T-helper 1 cell treated with Interleukin-12 subunit alpha and Interleukin-12 subunit beta and Interleukin-4 antibody, amounts not matched to agents 30 ng/mL and 1 ng/mL, for 36 hours (primary cell): ENCODE results near the gene PDLIM7. TPM values are rescaled to one million over a fixed set of nuclear protein-coding genes. Genes with fewer than 3 reads are reported as not detected.

Experiments
- intact Hi-C: fragments of 100-400 bp; cut with micrococcal nuclease; formaldehyde crosslinking; loops from one replicate; pipeline ENCODE4 v1.15.1; 2024
- total RNA-seq: library from RNA; stranded (reverse); gene quantifications from 2 replicates; pipeline ENCODE4 v1.2.3, GENCODE V29; 2022

The PDLIM7 gene
- total RNA-seq, 1 donor from 2014 or later, result 34.8 TPM

DNA sequence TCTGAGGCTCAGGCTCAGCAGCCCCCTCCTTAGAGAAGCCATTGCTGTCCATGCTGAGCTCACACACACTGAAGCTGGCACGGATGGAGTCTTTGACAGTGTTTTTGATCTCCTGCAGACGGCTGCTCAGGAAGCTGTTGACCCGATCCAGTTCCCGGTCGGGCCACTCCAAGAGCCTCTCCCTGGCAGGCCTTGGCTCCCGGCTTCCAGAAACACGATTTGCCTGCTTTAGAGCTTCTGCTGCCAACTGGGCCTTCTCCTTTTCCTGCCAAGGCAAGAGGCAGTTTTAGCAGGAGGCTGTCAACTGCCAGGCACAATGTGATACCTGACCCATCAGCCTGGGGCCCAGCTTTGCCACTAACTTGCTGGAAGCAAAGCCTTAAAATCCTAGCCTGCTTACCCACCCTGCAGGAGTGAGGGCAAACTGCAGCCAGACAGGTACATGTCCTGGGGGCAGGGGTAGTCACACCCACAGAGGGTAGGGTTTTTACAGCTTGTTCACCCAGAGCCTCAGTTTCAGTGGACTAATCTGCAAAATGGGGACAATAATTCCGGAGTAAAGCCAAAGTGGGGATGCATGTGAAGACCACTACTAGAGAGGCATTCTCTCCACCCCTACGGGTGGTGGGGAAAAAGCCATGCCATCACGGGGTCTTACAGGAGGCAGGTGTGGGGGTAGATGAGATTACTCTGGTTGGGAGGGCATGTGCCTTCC lies 27.7 kb upstream of the PDLIM7 start:
- intact Hi-C loops, result no loop called here

DNA sequence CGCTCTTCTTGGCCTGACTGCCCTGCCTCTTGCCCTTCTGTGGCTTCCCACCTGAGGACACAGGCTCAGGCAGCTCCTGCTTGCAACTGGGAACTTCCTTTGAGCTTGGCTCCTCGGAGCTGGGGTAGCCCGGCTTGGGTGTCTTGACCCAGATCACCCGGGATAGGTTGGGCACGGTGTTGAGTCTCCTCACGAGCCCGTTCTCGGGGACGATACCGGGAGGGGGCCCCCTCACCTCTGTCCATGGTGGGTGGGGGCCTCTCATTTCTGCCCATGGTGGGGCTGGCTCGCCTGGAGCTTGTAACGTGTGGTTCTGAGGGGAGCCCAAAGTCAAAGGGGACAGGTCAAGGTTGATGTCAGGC lies 27.1 kb upstream of the PDLIM7 start:
- intact Hi-C loops, result no loop called here

DNA sequence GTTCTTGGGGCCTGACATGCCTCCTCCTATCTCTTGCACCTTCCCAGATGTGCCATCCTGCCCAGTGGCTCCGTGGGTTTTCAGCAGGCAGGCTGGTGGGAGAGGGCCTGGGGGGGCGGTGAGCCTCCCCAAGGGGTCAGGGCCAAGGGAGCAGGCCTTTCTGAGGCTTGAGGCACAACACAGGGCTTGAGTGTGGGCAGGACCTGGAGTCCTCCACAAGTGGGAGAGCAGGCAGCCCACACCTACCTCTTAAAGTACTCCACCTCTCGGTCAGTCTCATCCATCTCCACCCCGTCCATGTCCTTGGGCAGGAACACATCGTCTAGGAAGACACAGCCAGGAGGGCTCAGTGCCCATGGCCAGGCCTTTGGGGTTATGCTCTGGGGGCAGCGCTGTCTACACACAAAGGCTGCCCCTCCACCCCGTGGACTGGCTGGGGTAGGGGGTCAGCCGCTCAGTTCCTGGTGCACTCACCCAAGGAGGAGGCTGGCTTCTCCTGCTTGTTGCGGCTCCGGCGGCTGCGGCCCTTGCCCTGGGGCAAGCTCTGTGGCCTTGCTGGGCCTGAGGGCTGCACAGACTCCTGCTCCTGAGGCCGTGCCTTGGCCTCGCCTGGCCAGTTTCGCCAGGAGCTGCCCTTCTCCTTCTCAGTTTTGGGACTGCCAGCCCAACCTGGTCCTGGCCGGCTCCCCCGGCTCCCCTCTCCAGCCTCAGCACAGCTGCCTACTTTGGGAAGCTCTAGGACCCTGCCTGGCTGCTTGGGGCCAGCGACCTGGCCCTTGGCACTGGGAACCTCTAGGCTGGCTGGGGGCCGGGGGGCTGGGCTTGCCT lies 26.5 kb upstream of the PDLIM7 start:
- intact Hi-C loops, result no loop called here

DNA sequence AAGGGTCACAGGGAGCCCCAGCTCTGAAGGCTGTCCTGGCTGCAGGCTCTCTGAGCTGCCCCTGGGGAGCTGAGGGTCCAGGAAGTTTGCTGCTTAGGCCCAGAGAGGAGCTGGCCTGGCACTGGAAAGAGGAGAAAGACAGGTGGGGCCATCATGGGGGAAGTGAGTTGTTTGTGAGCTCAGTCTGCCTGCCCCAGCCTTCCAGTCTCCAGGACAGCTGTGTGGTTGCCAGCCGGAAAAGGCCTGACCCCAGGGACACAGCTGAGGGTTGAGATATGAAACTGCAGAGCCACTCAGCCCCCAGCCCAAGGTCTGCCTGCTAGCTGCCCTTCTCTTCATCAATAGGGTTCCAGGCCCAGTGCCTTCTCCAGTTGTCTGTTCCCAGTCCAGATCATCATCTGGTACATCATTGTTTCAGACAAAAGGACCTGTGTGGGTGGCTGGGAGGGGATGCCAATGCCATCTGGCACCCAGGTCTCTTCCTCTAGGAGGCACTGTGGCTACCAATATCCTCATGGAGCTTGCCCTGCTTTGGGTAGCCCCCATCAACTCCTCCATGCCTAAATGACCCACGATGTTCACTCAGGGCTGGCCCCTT lies 23.6 kb upstream of the PDLIM7 start:
- intact Hi-C loops, result no loop called here

DNA sequence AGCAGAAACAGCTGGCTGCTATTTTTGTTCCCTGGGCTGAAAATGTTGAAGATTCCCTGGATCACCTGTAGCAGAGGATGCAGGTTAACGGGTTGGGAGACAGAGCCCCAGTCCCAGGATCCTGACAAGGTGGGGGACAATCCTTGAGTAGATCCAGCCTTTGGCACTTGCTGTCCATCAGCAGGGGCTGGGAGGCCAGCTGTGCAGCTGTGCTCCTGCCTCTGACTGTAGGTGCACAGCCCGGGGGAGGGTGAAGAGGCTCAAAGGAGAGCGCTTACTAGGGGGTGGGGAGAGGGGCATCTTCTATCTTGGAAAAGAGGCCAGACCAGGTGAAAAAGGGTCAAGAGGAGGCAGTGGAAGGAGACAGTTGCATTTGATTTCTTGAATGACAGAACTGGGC lies 22.9 kb upstream of the PDLIM7 start:
- intact Hi-C loops, result no loop called here

DNA sequence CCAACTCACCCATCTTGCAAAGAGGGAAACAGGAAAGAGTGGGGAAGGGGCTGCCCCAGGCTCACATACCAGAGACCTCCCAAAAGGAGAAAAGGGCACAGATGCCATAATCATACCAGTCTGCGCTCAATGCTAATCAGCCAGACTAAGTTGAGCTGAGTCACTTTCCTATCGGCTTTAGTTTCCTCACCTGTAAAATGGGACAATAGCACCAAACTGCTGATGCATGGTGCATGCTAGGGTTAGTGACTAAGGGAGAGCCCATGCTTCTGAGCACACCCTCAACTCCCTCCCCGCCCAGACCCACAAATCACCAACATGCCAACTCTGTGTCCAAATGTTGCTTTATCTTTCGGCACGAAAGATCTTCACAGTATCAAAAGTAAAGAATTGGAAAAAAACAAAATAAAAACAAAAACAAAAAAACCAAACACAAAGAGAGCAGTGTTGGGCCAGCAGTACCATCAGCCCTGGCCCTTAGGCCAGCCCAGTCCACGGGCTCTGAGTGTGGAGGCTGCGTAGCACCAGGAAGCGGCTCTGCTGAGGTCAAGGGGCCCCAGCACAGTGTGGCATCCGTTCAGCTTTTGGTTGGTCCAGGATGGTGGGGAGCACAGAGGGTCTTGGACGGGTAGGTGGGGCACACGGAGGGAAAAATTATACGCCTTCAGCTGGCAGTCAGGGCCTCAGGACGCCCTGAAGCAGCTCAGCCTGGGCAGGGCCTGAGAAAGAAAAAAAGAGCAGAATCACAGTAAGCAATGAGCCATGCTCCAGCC lies 22.2 kb upstream of the PDLIM7 start:
- intact Hi-C loops, result loop anchor here (5.0 kb wide), 1 partner anchor 633 kb away; the partner anchor contains the start of gene NHP2

DNA sequence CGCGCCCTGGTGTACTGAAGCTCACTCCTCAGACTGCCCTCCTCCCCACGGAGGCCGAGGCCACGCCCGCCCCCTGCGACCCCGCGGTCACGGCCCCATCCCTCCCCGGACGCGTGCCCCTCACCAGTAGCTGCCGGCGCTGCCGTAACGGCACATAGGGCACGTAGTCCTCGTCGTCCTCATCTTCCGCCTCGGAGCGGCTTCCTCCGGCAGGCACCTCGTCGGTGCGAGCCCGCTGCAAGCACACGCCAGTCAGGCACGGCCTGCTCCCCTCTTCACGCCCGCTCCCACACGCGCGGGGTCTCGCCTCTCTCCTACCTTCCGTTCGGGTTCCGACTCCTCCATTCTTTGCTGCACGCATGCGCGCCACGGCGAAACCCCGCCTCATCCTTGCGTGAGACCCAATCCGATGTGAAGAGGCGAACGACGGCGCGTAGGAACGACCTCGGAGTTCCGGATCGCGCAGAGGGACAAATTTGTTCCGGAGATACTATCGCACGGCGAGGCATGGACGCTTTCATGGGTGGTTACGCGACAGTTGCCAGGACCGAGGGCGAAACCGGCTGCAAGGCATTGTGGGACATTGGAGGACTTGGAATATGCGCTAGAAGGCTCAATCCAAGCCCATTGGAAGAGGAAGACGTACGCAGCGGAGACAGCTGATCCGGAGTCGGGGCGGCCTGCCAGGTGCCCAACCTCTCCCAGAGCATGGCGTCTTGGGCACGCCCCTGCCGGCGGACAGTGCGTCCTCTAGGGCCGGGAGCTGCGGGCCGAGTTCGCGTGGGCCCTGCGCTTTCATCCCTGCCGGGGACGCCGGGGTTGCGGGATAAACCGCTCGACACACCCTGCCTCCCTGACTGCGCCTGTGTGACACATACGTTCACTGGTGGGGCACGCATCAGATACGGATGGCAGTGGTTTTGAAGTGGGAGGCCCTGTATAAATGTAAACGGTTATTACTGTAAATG lies 19.5 kb upstream of the PDLIM7 start, which contains the start of gene DDX41:
Gene DDX41 (minus strand): TSS at position 361 of the 968 bp plus-strand sequence. CDS start 16 bp downstream, at position 345.
- intact Hi-C loops, result loop anchor here (1.0 to 5.0 kb wide), 6 partner anchors 20 to 635 kb away; partner anchors contain the start of genes FAM193B, GRK6, NHP2 and PDLIM7

DNA sequence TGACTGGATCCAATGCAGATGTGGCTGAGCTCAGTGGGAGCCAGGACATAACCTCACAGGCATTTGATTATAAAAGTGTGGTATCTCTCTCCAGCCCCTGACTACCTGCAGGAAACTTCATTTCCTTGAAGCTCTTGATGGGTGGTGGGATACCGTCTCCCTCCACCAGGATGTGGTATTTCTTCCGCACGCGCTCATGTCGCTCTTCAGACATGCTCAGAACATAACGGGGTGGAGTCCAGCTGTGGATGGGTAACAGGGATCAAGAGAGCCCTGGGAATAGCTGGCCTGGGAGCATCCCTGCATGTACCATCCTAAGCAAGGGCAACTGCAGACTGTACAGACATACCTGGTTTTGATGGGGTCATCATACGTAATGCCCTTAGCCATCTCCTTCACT lies 18.2 kb upstream of the PDLIM7 start:
- intact Hi-C loops, result loop anchor here (5.0 kb wide), 1 partner anchor 637 kb away; the partner anchor contains the start of gene NHP2

DNA sequence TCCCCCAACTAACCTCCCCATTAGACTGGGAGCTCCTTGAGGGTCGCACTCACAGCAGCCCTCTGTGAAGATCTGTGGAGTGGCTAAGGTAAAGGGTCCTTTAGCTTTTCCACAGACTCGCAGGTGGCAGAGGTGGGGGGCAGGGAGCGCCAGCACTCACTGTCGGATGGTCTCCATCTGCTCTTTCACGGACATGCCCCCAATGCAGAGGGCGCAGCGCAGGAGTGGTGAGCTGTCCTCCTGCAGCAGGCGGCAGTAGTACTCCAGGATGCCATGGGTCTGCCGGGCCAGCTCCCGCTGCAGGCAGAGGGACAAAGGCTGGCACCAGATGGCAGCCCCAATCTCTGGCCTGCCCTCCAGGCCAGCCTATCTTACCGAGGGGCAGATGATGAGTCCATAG lies 17.1 kb upstream of the PDLIM7 start:
- intact Hi-C loops, result no loop called here

DNA sequence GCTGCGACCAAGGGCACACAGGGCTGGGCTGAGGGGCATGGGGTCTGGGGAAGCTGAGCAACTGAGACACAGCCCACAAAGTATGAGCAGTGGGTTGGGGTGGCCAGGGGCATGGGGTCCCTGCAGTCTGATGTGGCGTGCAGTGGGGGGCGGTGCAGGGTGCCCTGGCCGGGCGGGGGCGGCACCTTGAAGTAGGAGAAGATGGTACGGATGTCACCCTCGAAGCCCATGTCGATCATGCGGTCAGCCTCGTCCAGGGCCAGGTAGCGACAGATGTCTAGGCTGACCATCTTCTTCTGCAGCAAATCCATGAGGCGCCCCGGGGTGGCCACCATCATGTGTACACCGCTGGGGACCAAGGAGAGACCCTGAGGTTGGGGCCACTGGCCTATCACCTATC lies 16.1 kb upstream of the PDLIM7 start:
- intact Hi-C loops, result no loop called here

DNA sequence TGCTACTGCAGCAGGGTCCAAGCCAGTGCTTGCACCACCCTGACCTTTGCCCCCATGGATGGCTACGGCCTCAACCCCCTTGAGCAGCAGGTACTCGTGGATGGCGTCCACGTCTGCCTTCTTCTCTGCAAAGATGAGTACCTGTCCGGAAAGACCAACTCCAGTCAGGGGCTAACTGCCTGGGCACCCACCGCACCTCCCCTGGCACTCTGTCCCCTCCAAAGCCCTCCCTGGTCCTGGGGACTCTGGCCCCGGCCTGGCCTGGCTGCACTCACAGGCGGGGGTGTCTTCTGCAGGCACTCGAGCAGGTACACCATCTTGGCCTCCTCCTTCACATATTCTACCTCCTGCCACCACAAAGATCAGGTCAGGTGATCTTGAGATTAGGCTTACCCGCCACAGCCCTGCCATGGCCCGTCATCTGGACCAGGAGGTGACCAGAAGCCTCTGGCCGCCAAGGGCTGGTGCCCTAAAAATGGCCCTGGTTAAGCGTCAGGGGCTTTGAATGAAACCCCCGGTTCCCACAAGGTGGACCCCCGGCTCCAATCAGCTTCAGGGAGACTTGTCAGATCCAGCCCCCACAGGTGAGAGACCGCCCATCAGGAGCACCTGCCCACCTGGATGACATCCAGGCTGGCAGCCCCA lies 15.5 kb upstream of the PDLIM7 start:
- intact Hi-C loops, result no loop called here

DNA sequence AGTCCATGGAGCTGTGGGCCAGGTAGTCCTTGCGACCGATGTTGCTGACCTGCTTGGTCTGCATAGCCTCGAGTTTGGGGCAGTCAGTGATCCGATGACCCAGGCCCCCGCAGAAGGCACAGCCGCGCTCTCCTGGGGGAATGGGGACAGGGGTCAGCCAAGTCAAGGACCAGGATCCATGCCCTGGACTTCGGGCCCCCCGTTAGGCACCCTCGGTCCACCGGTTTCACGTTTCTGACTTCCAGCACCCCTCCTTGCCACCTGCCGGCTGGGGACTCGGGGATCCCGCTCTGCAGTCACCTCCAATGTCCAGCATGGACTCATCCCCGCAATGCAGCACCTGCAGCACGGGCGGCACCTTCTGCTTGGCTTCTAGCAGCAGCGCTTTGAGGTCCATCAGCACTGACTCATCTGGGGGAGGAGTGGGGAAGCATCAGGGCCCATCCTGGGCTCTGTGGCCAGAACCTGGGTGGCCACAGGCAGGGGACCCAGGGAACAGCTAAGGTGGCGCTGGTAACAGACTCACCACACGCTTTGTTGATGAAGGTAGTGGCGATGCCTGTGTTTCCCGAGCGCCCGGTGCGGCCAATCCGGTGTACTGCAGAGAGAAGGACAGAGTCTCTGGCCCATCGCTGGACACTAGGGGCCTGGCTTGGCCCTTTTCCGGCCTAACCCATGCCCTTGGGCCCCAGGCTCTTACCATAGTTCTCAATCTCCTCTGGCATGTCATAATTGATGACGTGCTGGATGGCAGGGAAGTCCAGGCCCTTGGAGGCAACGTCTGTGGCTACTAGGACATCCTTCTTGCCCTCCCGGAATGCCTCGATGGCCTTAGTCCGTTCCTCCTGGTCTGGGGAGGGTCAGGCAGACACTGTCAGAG lies 14.6 kb upstream of the PDLIM7 start:
- intact Hi-C loops, result no loop called here

DNA sequence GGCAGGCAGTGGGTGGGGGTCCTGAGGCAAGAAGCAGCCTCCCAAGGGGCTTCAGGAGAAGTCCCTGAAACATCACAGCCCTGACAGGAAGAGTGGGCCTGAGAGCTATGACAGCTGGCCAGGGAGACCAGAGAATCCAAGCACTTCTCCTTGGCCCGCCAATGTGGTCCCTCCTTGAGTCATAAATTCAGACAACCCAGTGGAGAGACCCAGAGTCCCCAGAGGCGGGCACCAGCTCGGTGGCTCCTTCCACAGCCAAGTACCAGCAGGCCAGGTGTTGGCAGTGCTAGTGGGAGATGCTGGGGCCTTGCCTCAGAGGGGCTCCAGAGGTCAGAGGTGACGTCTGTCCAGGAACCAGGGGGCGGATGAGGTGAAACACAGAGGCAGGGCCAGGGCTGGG lies 13.8 kb upstream of the PDLIM7 start:
- intact Hi-C loops, result no loop called here

DNA sequence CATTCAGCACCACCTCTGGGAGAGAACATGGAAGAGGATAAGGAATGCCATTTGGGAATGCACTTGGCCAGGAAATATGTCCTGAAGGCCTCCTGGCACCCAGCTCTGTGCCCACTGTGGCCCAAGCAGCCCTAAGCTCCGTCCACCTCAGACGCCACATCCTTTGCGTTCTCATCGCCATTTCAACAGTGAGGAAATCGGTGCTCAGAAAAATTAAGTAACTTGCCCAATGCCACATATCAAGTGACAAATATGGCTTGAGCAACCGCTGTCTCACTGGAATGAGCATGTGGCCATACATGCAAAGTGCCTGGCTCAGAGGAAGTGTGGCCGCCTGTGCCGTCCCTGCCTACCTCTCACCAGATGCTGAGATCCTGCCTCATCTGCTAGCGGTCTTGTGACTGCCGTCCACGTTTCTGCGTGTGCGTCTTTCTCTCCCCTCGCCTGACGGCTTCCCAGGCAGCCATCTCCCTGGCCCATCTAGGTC lies 13.2 kb upstream of the PDLIM7 start:
- intact Hi-C loops, result no loop called here

DNA sequence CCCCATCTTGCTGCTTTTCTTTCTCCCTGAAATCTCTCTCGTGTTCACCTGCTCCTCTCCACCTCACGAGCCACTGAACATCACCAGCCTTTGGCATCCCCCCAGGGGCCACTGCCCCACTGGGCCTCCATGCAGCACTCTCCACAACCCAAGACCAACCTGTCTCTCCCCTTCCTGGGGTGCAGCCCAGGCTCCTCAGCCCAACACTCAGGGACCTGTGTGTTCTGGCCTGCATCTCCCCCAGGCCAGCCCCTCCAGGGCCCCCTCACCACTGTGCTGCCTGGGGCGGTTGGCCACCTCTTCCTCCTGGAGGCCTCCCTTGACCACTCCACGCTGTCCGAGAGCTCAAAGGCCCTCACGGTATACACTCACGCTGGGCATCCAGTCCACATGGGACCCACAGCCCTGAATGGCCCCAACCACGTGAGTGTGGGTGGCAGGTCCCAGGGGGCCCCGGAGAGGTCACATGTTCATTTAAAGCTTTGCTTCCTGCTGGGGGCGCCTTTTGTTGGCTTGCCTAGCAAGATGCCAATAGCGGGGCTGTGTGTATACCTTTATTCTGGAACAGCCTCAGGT lies 12.7 kb upstream of the PDLIM7 start:
- intact Hi-C loops, result no loop called here

DNA sequence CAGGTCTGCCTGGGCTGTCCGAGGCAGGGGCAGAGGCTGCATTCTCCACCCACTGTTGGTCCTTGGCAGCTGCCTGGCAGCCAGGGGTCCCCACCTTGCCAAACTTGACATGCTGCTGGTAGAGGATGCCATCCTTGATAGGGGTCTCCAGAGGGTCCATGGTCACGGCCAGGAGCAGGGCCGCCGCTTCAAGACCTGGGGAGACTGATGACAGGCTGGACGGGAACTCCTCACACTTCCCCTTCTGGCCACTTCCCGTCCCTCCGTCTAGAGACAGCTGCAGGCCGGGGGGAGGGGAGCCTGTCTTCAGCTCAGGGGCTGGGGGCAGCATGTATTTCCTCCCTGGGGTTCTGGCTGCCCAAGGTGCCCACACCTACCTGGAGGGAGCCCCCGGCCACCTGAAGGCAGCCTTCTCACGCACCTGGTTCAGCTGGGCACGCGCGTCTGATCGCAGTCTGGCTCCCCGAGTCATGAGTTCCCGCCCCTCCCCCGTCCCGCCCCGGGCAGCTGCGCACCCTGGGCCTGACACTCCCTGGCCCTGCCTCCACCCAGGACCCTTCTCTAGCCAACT lies 12.1 kb upstream of the PDLIM7 start, which contains the start of gene DOK3:
Gene DOK3 (minus strand): TSS at position 446 of the 571 bp plus-strand sequence. CDS start 286 bp downstream, at position 160.
- intact Hi-C loops, result no loop called here

DNA sequence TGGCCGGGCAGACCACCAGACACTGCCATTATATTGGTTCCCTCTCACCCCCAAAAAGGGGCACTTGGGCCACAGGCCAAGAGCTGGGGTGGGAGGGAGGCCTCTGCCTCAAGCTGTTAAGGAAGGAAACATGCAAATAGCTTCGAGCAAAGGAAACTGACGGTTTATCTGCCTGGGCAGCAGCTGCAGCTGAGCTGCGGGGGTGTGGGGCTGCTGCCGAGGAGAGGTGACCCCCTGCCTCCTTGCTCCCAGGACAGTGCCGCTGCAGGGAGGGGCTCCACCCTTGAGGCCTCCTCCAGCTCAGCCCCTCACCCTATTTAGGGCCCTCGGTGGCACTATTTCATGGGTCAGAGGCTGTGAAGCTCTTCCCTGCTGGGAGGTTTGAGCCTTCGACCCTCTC lies 11.4 kb upstream of the PDLIM7 start:
- intact Hi-C loops, result no loop called here

DNA sequence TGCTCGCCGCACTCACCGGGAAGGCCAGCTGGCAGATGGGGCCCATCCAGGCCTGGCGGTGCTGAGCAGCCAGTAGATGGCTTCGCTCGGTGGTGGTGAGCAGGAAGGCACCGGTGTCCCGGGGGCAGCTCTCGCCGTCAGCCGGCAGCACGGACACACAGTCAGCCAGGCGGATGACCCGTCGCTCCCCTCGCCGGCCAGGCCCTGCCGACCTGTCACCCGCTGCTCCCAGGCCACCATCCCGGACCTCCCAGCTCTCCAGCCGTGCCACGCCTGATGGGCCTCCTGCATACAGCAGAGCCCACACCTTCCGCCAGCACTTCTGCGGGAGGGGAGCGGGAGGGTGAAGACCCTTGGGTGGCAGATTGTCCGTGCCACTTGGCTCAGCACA lies 10.8 kb upstream of the PDLIM7 start:
- intact Hi-C loops, result no loop called here
